Measurements from ENCODE around the gene IFI16.
A peak's percentile ranks its signal among the peaks of the same experiment; 100 is the strongest.

Gene IFI16

GRCh38 chr1:159066108-159066507 is 56.4 kb downstream of the IFI16 start:
- DNase-seq (ENCODE audit: low spot score) = no peak

- no peak for DNase-seq (ENCODE audit: low spot score)
Observed at GRCh38 chr1:159067699-159068621, 58.3 kb downstream of the IFI16 start.

DNA sequence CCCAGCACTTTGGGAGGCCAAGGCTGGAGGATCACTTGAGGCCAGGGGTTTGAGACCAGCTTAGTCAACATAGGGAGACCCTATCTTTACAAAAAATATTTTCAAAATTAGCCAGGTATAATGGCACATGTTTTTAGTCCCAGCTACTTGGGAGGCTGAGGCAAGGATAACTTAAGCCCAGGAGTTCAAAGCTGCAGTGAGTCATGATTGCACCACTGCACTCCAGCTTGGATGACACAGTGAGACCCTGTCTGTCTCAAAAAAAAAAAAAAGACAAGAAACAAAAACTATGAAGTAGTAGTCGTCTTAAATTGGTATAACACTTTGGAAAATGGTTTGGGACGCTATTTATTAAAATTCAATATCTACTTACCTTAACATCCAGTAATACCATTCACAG is 59.2 kb downstream of the IFI16 start:
- DNase-seq (ENCODE audit: low spot score) = no peak

DNA sequence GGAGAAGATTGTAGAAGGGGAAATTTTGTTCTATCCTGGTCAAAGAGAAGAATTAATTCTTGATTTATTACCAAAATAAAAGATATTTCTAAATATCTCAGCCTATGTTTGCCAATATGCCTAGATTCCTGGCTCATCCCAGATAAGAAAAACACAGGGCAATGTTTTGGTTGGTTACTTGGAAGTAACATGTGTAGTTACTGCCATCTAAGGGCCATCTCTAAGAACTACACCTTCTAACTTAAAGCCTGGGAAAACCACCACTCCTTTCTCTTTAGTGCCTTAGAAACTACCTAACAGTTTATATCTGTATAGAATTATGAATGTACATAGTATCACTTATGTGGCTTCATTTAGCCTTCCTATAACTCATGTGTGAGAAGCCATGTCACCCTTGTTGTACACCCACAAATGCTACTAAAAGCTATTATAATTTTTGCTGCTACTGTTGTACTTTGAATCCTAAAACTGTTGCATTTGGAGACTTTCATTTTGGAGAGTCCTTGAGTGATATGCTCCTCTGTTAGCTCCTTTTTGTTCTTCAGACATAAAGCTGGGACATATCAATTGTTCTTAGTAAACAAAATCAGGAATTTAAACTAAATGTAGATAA is 62.4 kb downstream of the IFI16 start:
- peak; percentile 65 for DNase-seq (ENCODE audit: low spot score)

GRCh38 chr1:159076438-159077119 is 66.9 kb downstream of the IFI16 start, which contains the start of gene AIM2:
AIM2 (minus strand) TSS chr1:159076766; CDS start chr1:159073499, 3,267 bp downstream.
- DNase-seq (ENCODE audit: low spot score) = no peak

DNA sequence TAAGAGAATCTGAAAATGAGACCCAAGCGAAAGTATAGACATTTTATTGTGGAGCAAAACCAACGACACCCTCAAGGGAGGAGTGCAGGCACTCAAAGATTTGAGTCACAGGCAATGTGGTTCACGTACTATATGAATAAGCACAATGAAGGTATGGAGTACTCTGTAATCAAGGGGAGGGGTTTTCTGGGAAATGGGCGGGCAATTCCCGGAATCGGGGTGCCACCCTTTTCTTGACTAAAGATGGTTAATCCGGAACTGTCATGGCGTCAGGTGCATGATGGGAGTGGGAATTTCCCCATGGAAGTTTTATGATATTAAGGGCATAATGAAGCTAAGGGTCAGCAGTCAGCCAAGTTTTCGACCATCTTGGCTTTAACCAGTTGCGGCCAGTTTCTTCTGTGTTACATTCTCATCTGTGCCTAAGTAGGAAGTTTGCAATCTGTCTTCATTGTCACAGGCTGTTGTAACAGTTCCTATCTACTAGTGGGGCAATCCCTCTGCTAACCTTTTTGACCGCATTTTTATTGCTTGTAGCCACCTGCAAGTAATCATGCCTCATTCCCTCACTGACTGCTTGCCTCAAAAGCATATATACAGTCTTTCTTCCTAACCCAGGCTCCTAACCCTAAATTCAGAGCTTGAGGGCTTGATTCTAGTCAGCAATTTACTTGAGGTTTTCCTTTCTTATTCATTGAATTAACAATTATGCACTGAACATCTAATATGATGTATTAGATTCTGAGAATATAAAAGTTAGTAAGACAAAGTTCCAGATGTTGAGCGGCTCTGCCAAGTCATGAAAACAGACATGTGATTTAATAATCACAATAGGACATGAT is 67.6 kb downstream of the IFI16 start:
- no peak for DNase-seq (ENCODE audit: low spot score)

DNA sequence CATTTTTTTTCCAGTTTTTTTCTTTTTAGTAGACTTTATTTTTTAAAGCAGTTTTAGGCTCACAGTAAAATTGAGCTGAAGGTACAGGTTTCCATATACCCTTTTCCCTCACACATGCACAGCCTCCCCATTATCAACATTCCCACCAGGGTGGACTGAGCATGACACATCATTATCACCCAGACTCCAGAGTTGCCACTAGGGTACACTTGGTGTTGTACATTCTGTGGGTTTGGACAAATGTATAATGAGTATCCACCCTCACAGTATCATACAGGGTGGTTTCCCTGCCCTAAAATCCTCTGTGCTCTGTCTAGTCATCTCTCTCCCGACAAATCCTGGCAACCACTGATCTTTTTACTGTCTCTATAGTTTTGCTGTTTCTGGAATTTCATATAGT is 69.8 kb downstream of the IFI16 start:
- no peak for DNase-seq (ENCODE audit: low spot score)

GRCh38 chr1:159081626-159082025 is 71.9 kb downstream of the IFI16 start:
- DNase-seq (ENCODE audit: low spot score) = no peak

DNA sequence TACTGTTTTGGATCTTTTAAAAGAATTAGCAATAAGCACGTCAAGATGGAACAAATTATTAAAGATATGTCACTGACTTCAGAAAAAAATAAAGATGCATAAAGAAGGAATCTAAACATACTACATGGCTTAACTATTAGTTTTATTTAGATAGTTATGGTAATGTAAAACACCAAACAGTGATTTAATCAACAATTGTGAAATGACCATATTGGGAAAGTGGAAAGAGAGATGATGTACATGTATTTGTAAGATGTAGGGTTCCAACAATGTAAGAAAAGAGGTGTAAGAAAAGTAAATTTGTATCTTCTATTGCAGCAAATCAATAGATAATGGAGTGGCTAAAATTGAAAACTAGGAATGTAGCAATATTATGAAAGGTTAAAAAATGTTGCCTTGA is 73.3 kb downstream of the IFI16 start:
- no peak for DNase-seq (ENCODE audit: low spot score)

- no peak for DNase-seq (ENCODE audit: low spot score)
Observed at GRCh38 chr1:159084152-159084551, 74.4 kb downstream of the IFI16 start.

DNA sequence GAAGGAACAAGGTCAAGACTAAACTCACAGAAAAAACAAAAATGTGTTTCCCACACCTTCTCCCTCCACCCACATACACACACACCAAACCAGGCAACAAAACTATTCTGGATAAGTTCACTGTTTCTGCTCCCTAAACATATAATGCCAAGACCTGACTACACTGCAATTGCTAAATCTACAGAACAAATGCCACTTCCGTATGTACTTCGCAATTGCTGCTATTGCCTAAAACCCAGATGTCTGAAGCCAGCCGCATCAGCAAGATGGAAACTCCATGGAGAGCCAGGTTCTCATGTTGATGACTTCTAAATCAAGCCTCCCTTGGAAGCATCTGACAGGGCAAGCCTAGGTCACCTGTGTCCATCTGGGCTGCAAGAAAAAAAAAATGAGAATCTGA is 75.2 kb downstream of the IFI16 start:
- no peak for DNase-seq (ENCODE audit: low spot score)

- DNase-seq (ENCODE audit: low spot score) = no peak
Observed at GRCh38 chr1:159088050-159088449, 78.3 kb downstream of the IFI16 start.

GRCh38 chr1:159088546-159089183 is 79.0 kb downstream of the IFI16 start:
- DNase-seq (ENCODE audit: low spot score) = no peak

DNA sequence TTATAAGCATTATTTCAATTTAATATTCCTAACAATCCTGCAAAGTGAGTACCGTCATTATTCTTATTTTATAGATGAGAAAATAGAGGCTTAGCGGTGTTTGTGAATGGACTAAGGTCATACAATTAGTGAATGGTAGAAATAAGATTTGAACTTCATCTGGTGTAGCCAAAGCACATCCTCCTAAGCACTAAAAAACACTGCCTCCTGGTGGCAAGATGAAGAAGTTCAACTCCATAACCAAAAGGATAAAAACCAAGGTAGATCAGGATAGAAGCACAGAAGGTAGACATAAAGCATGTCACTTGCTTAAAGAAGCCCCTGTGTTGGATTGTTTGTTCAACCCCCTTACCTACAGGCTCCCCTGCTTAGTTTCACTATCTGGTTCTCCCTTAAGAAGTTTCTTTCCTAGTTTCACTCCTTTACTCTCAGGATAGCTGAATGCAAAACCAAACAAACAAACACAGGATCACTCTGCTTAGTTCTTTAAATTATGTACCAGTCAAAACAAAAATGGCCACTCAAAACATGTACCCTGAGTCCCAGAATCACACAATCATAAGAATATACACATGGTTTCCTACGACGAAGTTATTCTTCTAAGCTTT is 79.6 kb downstream of the IFI16 start:
- DNase-seq (ENCODE audit: low spot score) = no peak

- DNase-seq (ENCODE audit: low spot score) = no peak
Observed at GRCh38 chr1:159090286-159091179, 80.8 kb downstream of the IFI16 start.

- DNase-seq (ENCODE audit: low spot score) = no peak
Observed at GRCh38 chr1:159091180-159091560, 81.5 kb downstream of the IFI16 start.

DNA sequence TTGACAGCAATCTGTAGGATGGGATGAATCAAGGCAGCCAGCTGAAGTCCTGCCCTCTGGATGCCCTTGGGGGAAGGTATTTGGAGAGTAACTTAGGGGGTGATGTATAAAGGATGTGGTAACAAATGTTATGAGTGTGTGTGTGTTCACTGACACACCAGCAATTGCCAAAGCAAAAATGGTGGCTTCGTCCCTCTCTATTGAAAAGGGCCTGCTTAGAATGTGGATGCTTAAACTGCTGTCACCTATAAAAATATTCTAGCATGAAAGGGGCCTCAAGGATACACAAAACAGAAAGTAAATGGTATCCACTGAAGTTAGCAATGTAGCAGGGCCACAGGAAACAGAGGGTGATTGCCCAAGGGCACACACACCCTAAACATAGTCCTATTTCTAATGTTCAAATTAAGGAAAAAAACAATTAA is 81.9 kb downstream of the IFI16 start:
- DNase-seq (ENCODE audit: low spot score) = no peak

DNA sequence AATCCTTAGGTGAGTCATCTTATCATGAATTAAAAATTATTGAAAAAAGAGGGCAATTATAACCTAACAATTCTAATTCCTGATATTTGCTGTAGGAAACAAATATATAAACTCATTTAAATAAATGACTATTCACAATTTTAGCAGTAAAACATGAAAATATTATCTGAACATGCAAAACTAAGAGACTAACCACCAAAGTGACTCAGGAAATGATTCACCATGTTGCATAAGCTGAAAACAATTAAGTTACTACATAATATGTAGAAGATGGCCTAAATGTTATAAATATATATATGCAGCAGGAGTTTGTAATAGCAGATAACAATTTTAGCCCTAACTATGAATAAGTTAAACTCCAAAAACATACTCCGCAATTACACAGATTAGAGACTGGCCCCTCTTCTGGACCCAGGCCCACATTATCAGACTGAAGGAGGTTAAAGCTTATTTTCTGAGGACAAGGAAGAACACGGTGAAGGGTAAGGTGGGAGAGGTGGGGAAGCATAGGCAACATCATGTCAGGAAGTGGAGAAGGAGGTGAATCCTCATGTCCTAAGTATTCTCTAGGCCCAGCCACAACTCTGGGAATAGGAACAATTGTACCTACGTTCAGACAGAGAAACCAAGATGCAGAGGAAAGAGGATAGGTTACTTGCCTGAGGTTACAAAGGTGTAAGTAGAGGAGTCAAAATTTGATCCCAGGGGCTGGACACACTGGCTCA is 82.5 kb downstream of the IFI16 start:
- no peak for DNase-seq (ENCODE audit: low spot score)

- DNase-seq (ENCODE audit: low spot score) = no peak
Observed at GRCh38 chr1:159098596-159098995, 88.9 kb downstream of the IFI16 start.

All from D341Med (cell line).